CD4-positive, CD25-positive, alpha-beta regulatory T cell (primary cell): ENCODE data around the gene VSTM2A. TPM values are rescaled to one million over a fixed set of nuclear protein-coding genes. Genes with fewer than 3 reads are reported as not detected.

Experiments
- polyA plus RNA-seq, 4 donors: library from polyadenylated mRNA; unstranded; fragments of 300-500 nt; fragmentation: Illumina TruSeq; gene quantifications; one replicate each; pipeline ENCODE4 v1.2.3, GENCODE V29; 2021
- total RNA-seq: library from RNA; stranded (reverse); gene quantifications from one replicate; pipeline ENCODE4 v1.2.3, GENCODE V29; 2022

The VSTM2A gene
- total and polyA plus RNA-seq, 5 donors from 2014 or later, result not detected

Other genes starting within 250 kb of the VSTM2A start
- 61.0 TPM for gene SEC61G, start 216.8 kb downstream of the VSTM2A start, total RNA-seq
- gene SEC61G, start 216.8 kb downstream of the VSTM2A start, polyA plus RNA-seq, result 100 to 1,000 TPM; 236 to 301 (median 260) TPM